GM12878 (cell line): ENCODE measurements around the gene NECAB3. TPM values are rescaled to one million over a fixed set of nuclear protein-coding genes. Genes with fewer than 3 reads are reported as not detected.

ENCODE experiments used
- BACH1 ChIP-seq: fragments of 450-650 bp; IDR thresholded peaks from 2 replicates; pipeline ENCODE4 v1.6.1; 2017; ENCODE audit warnings: mild to moderate bottlenecking, borderline replicate concordance
- BHLHE40 ChIP-seq, 2 experiments: fragments of 450-650 bp in 1 of 2; IDR thresholded peaks; 2 replicates each; pipeline ENCODE4 v1.6.1; 2011 to 2017; ENCODE audit warnings: low read depth in 2 of 2, borderline replicate concordance in 1 of 2, improper control_type of control experiment in 1 of 2, low read length in 1 of 2, mild to moderate bottlenecking in 1 of 2
- CHD2 ChIP-seq: IDR thresholded peaks from 2 replicates; pipeline ENCODE4 v1.6.1; 2011; ENCODE audit warnings: low read depth, low read length, improper control_type of control experiment, borderline replicate concordance
- EED ChIP-seq: sonication (generic); IDR thresholded peaks from 2 replicates; pipeline ENCODE4 v1.6.1; 2016; ENCODE audit warnings: antibody characterized with exemption, low read depth
- FOS ChIP-seq: IDR thresholded peaks from 3 replicates; pipeline ENCODE4 v1.6.1; 2011; ENCODE audit warnings: borderline replicate concordance; ENCODE audit not compliant: insufficient read length; ENCODE audit errors: extremely low read depth
- FOXK2 ChIP-seq: fragments of 450-650 bp; IDR thresholded peaks from 2 replicates; pipeline ENCODE4 v1.6.1; 2017; ENCODE audit warnings: mild to moderate bottlenecking, moderate library complexity
- FOXM1 ChIP-seq: IDR thresholded peaks from 2 replicates; pipeline ENCODE4 v1.6.1; 2012; ENCODE audit warnings: low read depth, mild to moderate bottlenecking, inconsistent platforms, low read length, moderate library complexity
- HDGF ChIP-seq: fragments of 450-650 bp; IDR thresholded peaks from 2 replicates; pipeline ENCODE4 v1.6.1; 2016; ENCODE audit warnings: antibody characterized with exemption
- IKZF1 ChIP-seq: fragments of 450-650 bp; conservative IDR thresholded peaks from 2 replicates; pipeline ENCODE4 v1.6.1; 2017; ENCODE audit warnings: antibody characterized with exemption, mild to moderate bottlenecking
- IRF4 ChIP-seq: IDR thresholded peaks from 2 replicates; pipeline ENCODE4 v1.6.1; 2011; ENCODE audit warnings: low read depth, low read length
- MEF2B ChIP-seq: fragments of 450-650 bp; IDR thresholded peaks from 2 replicates; pipeline ENCODE4 v1.6.1; 2018; ENCODE audit warnings: mild to moderate bottlenecking, moderate library complexity; ENCODE audit not compliant: partially characterized antibody, poor library complexity, severe bottlenecking
- MXI1 ChIP-seq: fragments of 150-350 bp; IDR thresholded peaks from 2 replicates; pipeline ENCODE4 v1.6.1; 2011; ENCODE audit warnings: low read depth, mild to moderate bottlenecking, inconsistent platforms, low read length, improper control_type of control experiment
- NFXL1 ChIP-seq: fragments of 450-650 bp; IDR thresholded peaks from 2 replicates; pipeline ENCODE4 v1.6.1; 2017; ENCODE audit warnings: antibody characterized with exemption, mild to moderate bottlenecking, borderline replicate concordance
- RBBP5 ChIP-seq: fragments of 200-600 bp; sonication (generic); conservative IDR thresholded peaks from 2 replicates; pipeline ENCODE4 v1.6.1; 2016
- SUZ12 ChIP-seq: fragments of 200-600 bp; sonication (generic); IDR thresholded peaks from one replicate; pipeline ENCODE4 v1.6.1; 2018; ENCODE audit warnings: antibody characterized with exemption, mild to moderate bottlenecking; ENCODE audit not compliant: unreplicated experiment
- TARDBP ChIP-seq: IDR thresholded peaks from 2 replicates; pipeline ENCODE4 v1.6.1; 2016; ENCODE audit warnings: borderline replicate concordance
- TBL1XR1 ChIP-seq: IDR thresholded peaks from 2 replicates; pipeline ENCODE4 v1.6.1; 2012; ENCODE audit warnings: low read depth, low read length, improper control_type of control experiment
- WRNIP1 ChIP-seq: IDR thresholded peaks from 2 replicates; pipeline ENCODE4 v1.6.1; 2011; ENCODE audit warnings: low read depth, low read length, improper control_type of control experiment, borderline replicate concordance
- ZNF622 ChIP-seq: fragments of 450-650 bp; IDR thresholded peaks from 2 replicates; pipeline ENCODE4 v1.6.1; 2017; ENCODE audit warnings: mild to moderate bottlenecking, inconsistent platforms
- ZZZ3 ChIP-seq: IDR thresholded peaks from 2 replicates; pipeline ENCODE4 v1.6.1; 2011; ENCODE audit warnings: low read depth; ENCODE audit not compliant: control insufficient read depth, insufficient read length
- polyA plus RNA-seq, 11 experiments: library from polyadenylated mRNA; depleted of rRNA in 4 of 11; unstranded in 6 of 11; stranded (reverse) in 5 of 11; fragments of >200 nt; fragmentation: Nextera tagmentation in 4 of 11; fragmentation: Illumina TruSeq in 1 of 11; extraction: Ambion mirVana in 4 of 11; extraction: Trizol in 1 of 11; gene quantifications; 1 replicate in 1 of 11; 2 replicates in 10 of 11; pipeline versions ENCODE4 v1.2.1 to v1.2.3, GENCODE V29; 2011 to 2016; ENCODE audit warnings: inconsistent platforms in 2 of 11, missing spikeins in 2 of 11, low read depth in 1 of 11
- total RNA-seq, 4 experiments: library from RNA; depleted of rRNA in 3 of 4; stranded (reverse); fragments of >200 nt in 3 of 4; fragmentation: Illumina TruSeq in 1 of 4; extraction: Trizol in 1 of 4; gene quantifications; 2 replicates each; pipeline versions ENCODE4 v1.2.1 to v1.2.3, GENCODE V29; 2013 to 2021
- TF ChIP-seq, protein P1 (sequence below): fragments of 450-650 bp; formaldehyde crosslinking; IDR thresholded peaks from 2 replicates; pipeline ENCODE4 v1.4.0; 2022; ENCODE audit warnings: mild to moderate bottlenecking, moderate library complexity
- TF ChIP-seq, protein P2 (sequence below): fragments of 450-650 bp; IDR thresholded peaks from 2 replicates; pipeline ENCODE4 v1.6.1; 2017; ENCODE audit warnings: mild to moderate bottlenecking, moderate library complexity

NECAB3 gene
- total and polyA plus RNA-seq, 10 of the 15 experiments (the other 5 are each of a cell fraction or from before 2014, with no cell fraction given): 0.21 to 17.0 (median 7.2) TPM

GRCh38 chr20:33686100-33686983 is 12.1 kb upstream of the NECAB3 start, which contains the start of gene E2F1 (continued):
- TF ChIP-seq, protein P1, sequence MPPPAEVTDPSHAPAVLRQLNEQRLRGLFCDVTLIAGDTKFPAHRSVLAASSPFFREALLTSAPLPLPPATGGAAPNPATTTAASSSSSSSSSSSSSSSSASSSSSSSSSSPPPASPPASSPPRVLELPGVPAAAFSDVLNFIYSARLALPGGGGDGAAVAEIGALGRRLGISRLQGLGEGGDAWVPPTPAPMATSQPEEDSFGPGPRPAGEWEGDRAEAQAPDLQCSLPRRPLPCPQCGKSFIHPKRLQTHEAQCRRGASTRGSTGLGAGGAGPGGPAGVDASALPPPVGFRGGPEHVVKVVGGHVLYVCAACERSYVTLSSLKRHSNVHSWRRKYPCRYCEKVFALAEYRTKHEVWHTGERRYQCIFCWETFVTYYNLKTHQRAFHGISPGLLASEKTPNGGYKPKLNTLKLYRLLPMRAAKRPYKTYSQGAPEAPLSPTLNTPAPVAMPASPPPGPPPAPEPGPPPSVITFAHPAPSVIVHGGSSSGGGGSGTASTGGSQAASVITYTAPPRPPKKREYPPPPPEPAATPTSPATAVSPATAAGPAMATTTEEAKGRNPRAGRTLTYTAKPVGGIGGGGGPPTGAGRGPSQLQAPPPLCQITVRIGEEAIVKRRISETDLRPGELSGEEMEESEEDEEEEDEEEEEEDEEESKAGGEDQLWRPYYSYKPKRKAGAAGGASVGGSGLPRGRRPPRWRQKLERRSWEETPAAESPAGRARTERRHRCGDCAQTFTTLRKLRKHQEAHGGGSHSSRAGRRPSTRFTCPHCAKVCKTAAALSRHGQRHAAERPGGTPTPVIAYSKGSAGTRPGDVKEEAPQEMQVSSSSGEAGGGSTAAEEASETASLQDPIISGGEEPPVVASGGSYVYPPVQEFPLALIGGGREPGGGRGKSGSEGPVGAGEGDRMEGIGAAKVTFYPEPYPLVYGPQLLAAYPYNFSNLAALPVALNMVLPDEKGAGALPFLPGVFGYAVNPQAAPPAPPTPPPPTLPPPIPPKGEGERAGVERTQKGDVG (CRISPR knock-in tag): no peak
- TF ChIP-seq IRF4 (no peak), NFXL1 (no peak), WRNIP1 (no peak), HDGF (no peak), BHLHE40 (IDR thresholded peaks at IDR 0.05; ENCODE audit: borderline replicate concordance in 1 of 2, low read depth in 2 of 2, low read length in 1 of 2) (peak; percentile 74 to 82), FOS (peak; percentile 36), ZZZ3 (no peak), ZNF622 (no peak), MXI1 (peak; percentile 85; the same call in 1 of the 2 replicates), FOXK2 (no peak), MEF2B (no peak), SUZ12 (no peak), CHD2 (peak; percentile 79; the same call in 1 of the 2 replicates), RBBP5 (no peak), IKZF1 (no peak; the same call in 1 of the 2 replicates), BACH1 (no peak), EED (0 out of 2 replicates have a peak, but pooled peaks have one; percentile 17), FOXM1 (no peak), TBL1XR1 (no peak), TARDBP (no peak)
- TF ChIP-seq, protein P2, sequence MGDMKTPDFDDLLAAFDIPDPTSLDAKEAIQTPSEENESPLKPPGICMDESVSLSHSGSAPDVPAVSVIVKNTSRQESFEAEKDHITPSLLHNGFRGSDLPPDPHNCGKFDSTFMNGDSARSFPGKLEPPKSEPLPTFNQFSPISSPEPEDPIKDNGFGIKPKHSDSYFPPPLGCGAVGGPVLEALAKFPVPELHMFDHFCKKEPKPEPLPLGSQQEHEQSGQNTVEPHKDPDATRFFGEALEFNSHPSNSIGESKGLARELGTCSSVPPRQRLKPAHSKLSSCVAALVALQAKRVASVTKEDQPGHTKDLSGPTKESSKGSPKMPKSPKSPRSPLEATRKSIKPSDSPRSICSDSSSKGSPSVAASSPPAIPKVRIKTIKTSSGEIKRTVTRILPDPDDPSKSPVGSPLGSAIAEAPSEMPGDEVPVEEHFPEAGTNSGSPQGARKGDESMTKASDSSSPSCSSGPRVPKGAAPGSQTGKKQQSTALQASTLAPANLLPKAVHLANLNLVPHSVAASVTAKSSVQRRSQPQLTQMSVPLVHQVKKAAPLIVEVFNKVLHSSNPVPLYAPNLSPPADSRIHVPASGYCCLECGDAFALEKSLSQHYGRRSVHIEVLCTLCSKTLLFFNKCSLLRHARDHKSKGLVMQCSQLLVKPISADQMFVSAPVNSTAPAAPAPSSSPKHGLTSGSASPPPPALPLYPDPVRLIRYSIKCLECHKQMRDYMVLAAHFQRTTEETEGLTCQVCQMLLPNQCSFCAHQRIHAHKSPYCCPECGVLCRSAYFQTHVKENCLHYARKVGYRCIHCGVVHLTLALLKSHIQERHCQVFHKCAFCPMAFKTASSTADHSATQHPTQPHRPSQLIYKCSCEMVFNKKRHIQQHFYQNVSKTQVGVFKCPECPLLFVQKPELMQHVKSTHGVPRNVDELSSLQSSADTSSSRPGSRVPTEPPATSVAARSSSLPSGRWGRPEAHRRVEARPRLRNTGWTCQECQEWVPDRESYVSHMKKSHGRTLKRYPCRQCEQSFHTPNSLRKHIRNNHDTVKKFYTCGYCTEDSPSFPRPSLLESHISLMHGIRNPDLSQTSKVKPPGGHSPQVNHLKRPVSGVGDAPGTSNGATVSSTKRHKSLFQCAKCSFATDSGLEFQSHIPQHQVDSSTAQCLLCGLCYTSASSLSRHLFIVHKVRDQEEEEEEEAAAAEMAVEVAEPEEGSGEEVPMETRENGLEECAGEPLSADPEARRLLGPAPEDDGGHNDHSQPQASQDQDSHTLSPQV: no peak
